ENCODE results near the gene ISCA1. TPM values are rescaled to one million over a fixed set of nuclear protein-coding genes. Genes with fewer than 3 reads are reported as not detected.

ISCA1 gene
- polyA plus RNA-seq, 1 donor from 2014 or later: 141 TPM

GRCh38 chr9:86277072-86277471 lies 5.3 kb downstream of the ISCA1 start:
- Histone ChIP-seq H3K27me3 (ENCODE audit: insufficient read depth, low read depth, low read length) (no peaks in the 10 kb centered on the region), H3K4me3 (ENCODE audit: low read length) (no peak overlapping the region), H3K9me3 (ENCODE audit: low read length) (no peaks in the 10 kb centered on the region), H3K4me2 (ENCODE audit: low read length) (no peak overlapping the region), H3K27ac (ENCODE audit: low read length) (no peak overlapping the region), H2AFZ (ENCODE audit: low read depth, low read length) (no peak overlapping the region), H4K20me1 (ENCODE audit: insufficient read depth) (no peaks in the 10 kb centered on the region), H3K9ac (ENCODE audit: low read length) (no peak overlapping the region), H3K36me3 (ENCODE audit: insufficient read depth, low read length) (peaks cover 11% of the 10 kb centered on the region), H3K79me2 (replicated peaks; ENCODE audit: insufficient read depth, low read length) (peaks cover 63% of the 10 kb centered on the region), H3F3A (ENCODE audit: insufficient read depth, low read length, poor library complexity, severe bottlenecking) (no peaks in the 10 kb centered on the region), H3K9me2 (ENCODE audit: insufficient read depth, low read length) (no peaks in the 10 kb centered on the region)
- TF ChIP-seq MXI1 (conservative IDR thresholded peaks at IDR 0.05; ENCODE audit: poor library complexity, severe bottlenecking) (no peak), SMC3 (conservative IDR thresholded peaks at IDR 0.05; ENCODE audit: poor library complexity) (no peak), CTCF (IDR thresholded peaks at IDR 0.05; ENCODE audit: poor library complexity, severe bottlenecking) (no peak), POLR2AphosphoS5 (IDR thresholded peaks at IDR 0.05) (no peak), EZH2 (IDR thresholded peaks at IDR 0.05; ENCODE audit: borderline replicate concordance, insufficient read depth, low read length, poor library complexity, severe bottlenecking) (no peak), REST (IDR thresholded peaks at IDR 0.05; ENCODE audit: borderline replicate concordance) (no peak), RAD21 (conservative IDR thresholded peaks at IDR 0.05) (no peak), EP300 (conservative IDR thresholded peaks at IDR 0.05; ENCODE audit: poor library complexity, severe bottlenecking) (no peak), TAF1 (IDR thresholded peaks at IDR 0.05; ENCODE audit: low read depth) (no peak)

GRCh38 chr9:86275962-86276361 lies 6.4 kb downstream of the ISCA1 start:
- H3K27me3 ChIP-seq (ENCODE audit: insufficient read depth, low read depth, low read length): no peaks in the 10 kb centered on the region
- peaks cover 56% of the 10 kb centered on the region for H3K79me2 ChIP-seq (replicated peaks; ENCODE audit: insufficient read depth, low read length)
- no peak overlapping the region for H3K4me3 ChIP-seq (ENCODE audit: low read length)
- no peak for TF ChIP-seq TAF1 (IDR thresholded peaks at IDR 0.05; ENCODE audit: low read depth)
- TF ChIP-seq CTCF (IDR thresholded peaks at IDR 0.05; ENCODE audit: poor library complexity, severe bottlenecking): peak; percentile 38
- peak; percentile 28 for TF ChIP-seq RAD21 (conservative IDR thresholded peaks at IDR 0.05)
- no peaks in the 10 kb centered on the region for H3F3A ChIP-seq (ENCODE audit: insufficient read depth, low read length, poor library complexity, severe bottlenecking)
- no peak overlapping the region for H3K27ac ChIP-seq (ENCODE audit: low read length)
- H3K36me3 ChIP-seq (ENCODE audit: insufficient read depth, low read length): peaks cover 16% of the 10 kb centered on the region
- no peaks in the 10 kb centered on the region for H4K20me1 ChIP-seq (ENCODE audit: insufficient read depth)
- no peak overlapping the region for H3K9ac ChIP-seq (ENCODE audit: low read length)
- H3K9me2 ChIP-seq (ENCODE audit: insufficient read depth, low read length): no peaks in the 10 kb centered on the region
- H2AFZ ChIP-seq (ENCODE audit: low read depth, low read length): no peak overlapping the region
- no peaks in the 10 kb centered on the region for H3K9me3 ChIP-seq (ENCODE audit: low read length)
- no peak overlapping the region for H3K4me2 ChIP-seq (ENCODE audit: low read length)

Measured in neural cell (in vitro differentiated cells).